GM19099 (cell line): ENCODE results near the gene SLC24A1.

Source experiments
- POLR2A ChIP-seq: IDR thresholded peaks from 3 replicates; pipeline ENCODE4 v1.6.1; 2011; ENCODE audit warnings: low read depth; ENCODE audit not compliant: insufficient read length; ENCODE audit errors: extremely low read depth

Gene SLC24A1

GRCh38 chr15:65641768-65642475 is 20.2 kb downstream of the SLC24A1 start:
- no peak for TF ChIP-seq POLR2A

- TF ChIP-seq POLR2A, result no peak
These were observed 20.9 kb downstream of the SLC24A1 start for GRCh38 chr15:65642594-65642993.

- TF ChIP-seq POLR2A, result no peak
These were observed 22.5 kb downstream of the SLC24A1 start for GRCh38 chr15:65644282-65644681.

- no peak for TF ChIP-seq POLR2A
These were observed 23.7 kb downstream of the SLC24A1 start for GRCh38 chr15:65645392-65645791.

- TF ChIP-seq POLR2A, result no peak
These were observed 24.7 kb downstream of the SLC24A1 start for GRCh38 chr15:65646486-65646885.

DNA sequence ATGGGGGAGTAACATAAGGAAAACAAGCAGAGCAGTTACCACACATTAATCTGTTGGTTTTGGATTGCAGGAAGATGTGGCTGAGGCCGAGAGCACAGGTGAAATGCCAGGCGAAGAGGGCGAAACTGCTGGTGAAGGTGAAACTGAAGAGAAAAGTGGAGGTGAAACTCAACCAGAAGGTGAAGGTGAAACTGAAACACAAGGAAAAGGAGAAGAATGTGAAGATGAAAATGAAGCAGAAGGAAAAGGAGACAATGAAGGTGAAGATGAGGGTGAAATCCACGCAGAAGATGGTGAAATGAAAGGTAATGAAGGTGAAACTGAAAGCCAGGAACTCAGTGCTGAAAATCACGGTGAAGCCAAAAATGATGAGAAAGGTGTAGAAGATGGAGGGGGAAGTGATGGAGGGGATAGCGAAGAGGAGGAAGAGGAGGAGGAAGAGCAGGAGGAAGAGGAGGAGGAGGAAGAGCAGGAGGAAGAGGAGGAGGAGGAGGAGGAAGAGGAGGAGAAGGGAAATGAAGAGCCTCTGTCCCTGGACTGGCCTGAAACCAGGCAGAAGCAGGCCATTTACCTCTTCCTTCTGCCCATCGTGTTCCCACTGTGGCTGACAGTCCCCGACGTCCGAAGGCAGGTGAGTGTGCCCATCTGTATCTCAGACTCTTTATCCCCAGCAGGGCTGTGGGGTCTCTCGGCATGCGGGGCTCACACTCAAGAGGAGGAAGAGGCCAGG is 28.7 kb downstream of the SLC24A1 start:
- TF ChIP-seq POLR2A, result no peak

- TF ChIP-seq POLR2A, result no peak
These were observed 29.2 kb downstream of the SLC24A1 start for GRCh38 chr15:65651042-65651322.

DNA sequence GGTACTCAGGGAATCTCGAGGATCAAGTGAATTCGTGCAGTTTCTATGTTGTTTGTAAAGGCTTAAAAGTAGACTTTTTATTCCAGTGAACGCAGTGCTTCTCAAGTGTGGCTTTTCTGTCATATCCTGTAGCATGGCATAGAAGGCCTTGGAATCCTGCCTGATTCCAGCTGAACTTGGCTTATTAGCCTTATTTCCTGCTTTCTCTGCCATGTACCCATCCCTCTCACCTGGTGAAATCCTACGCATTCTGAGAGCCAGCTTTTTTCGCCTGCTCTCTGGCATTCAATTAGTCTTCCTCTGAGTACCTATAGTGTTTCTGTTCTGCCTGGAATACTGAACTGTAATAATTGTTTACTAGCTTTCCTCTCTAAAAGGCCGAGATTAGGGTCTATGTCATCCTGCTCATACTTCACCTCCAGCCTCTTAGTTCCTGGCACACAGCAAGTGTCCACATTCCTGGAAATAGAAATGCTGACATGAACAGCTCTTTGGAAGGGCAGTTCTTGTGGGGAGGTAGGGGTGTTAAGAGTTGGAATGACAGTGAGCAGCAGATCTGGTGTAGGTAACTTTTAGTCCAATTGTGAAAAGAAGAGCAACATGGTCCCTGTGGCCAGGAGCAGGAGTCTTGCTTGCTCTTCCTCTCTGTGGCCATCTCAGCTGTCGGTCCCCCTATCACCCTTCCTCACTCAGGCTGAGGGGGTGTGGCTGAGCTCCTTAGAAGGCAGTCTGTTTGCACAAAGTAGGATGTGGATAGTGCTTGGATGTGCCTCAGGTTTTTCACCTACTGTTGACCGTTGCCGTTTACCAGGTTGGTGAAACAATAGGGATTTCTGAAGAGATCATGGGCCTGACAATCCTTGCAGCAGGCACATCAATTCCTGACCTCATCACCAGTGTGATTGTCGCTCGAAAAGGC is 30.4 kb downstream of the SLC24A1 start:
- no peak for TF ChIP-seq POLR2A

DNA sequence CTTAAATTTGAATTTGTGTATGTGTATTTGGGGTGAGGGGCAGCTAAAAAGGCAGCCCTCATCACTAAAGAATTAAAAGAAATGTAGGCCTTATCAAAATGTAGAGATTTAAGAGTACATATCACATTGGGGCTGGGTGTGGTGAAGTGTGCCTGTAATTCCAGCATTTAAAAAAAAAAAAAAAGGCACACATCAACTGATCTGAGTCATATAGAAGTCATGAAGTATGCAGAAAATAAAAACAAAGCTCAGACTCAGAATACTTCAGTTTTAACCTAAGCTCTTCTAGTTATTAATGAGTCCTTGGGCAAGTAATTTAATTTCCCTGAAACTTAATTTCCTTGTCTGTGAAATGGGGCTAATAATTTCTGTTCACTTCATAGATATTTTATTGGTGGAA is 31.6 kb downstream of the SLC24A1 start:
- TF ChIP-seq POLR2A, result no peak

DNA sequence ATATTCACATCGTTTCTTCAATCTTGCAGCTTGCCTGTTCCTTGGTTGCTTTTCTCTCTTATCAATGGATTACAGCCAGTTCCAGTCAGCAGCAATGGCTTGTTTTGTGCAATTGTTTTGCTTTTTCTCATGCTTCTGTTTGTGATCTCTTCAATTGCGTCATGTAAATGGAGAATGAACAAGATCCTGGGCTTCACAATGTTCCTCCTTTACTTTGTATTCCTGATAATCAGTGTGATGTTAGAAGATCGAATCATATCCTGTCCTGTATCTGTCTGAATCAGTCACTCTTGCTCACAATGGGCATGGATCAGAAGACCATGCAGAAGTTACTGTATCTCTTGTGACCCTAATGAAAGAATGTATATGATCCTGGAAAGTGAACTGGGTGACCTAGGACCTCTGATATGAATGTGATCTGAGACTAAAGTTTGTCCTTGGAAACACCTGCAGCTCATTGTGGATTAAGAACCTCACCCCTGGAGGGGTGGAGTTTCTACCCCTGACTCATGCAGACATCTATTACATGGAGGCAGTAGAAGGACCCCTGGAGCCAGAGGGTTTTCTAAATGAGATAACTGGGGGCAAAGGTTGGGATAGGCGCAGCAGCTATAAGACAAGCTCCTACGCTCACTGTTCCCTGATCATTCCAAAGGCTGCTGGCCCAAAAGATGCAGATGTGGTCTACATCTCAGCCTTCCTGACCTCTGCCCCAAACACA is 32.2 kb downstream of the SLC24A1 start:
- TF ChIP-seq POLR2A, result no peak

DNA sequence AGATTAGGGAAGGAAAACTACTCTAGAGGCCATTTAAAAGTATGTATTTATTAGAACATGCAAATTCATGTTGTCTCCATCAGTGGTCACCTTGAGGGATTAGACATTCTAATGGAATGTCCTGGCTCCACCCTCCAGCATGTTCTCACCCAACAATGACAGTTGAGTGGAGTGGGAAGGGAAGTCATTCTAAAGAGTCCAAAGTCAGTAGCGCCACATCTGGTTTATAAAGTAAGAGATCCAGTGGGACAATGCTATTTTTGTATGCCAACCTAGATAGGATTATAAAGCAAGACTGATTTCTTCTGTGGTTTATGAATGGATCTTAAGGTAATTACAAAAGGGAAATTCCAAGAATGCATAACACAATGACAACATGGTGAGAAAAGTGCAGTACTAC is 33.3 kb downstream of the SLC24A1 start:
- TF ChIP-seq POLR2A, result no peak

- no peak for TF ChIP-seq POLR2A
These were observed 33.7 kb downstream of the SLC24A1 start for GRCh38 chr15:65655457-65655856.

DNA sequence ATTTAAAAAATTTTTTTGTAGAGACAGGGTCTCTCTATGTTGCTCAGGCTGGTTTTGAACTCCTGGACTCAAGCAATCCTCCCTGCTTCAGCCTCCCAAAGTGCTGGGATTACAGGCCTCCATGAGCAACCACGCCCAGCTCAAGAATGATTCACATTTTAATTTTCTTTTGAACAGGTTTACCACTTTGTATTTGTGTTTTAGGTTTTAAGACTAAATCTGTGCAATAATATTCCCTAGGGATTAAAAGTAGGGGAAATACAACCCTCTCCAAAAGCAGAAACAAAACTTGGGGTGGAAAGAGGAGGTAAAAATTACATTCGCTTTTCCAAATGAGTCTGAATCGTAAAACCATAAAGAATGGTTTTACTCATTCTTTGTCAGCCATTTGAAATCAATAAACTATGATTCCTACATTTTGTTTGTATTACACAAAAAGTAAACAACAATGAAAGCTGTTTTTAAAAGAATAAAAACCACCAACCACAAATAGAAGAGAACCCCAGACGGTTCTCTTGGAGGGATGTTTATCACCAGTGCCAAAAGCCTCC is 37.8 kb downstream of the SLC24A1 start:
- no peak for TF ChIP-seq POLR2A

- no peak for TF ChIP-seq POLR2A
These were observed 39.2 kb downstream of the SLC24A1 start for GRCh38 chr15:65660927-65661326.

GRCh38 chr15:65663521-65663920 is 41.8 kb downstream of the SLC24A1 start:
- no peak for TF ChIP-seq POLR2A
